Measurements from ENCODE around the gene WDR81. TPM values are rescaled to one million over a fixed set of nuclear protein-coding genes. Genes with fewer than 3 reads are reported as not detected.
"Not testable (repeated sequence)": the region's sequence is repeated elsewhere in the genome, so short reads cannot be mapped to it uniquely, and the experiment has no call there.

Gene WDR81
- total RNA-seq, 2 experiments from 2014 or later: 24.8 to 25.0 TPM

GRCh38 chr17:1735834-1736347 is 11.4 kb downstream of the WDR81 start:
- Mint-ChIP-seq H3K4me3 (no peak overlapping the region), H3K27me3 (no peaks in the 10 kb centered on the region), H3K27ac (no peak overlapping the region), H3K4me1 (ENCODE audit: low read depth) (peaks cover 13% of the 10 kb centered on the region), H3K36me3 (ENCODE audit: low read depth) (peaks cover 29% of the 10 kb centered on the region), H3K9me3 (no peaks in the 10 kb centered on the region)
- peaks cover 56% of the 10 kb centered on the region for H3K36me3 ChIP-seq (ENCODE audit: insufficient read depth, low read length)
- intact Hi-C loops (cut with DNase I, micrococcal nuclease): no loop called here
- H3K9me3 ChIP-seq (ENCODE audit: control insufficient read depth in 1 of 2, insufficient read depth in 1 of 2, low read length in 2 of 2): no peaks in the 10 kb centered on the region
- ChIA-PET CTCF (no interaction called here), POLR2A (no interaction called here)
- no peak overlapping the region for H3K4me3 ChIP-seq (ENCODE audit: low read length)
- ATAC-seq (ENCODE audit: poor library complexity) (no peak), DNase-seq (no peak)
- H3K27ac ChIP-seq (ENCODE audit: low read depth in 1 of 2, low read length in 2 of 2): no peak overlapping the region
- H3K27me3 ChIP-seq (ENCODE audit: control insufficient read depth in 1 of 2, insufficient read depth in 2 of 2, low read length in 2 of 2): no peaks in the 10 kb centered on the region
- H3K4me1 ChIP-seq (ENCODE audit: insufficient read depth, low read length): peaks cover 19% of the 10 kb centered on the region
- TF ChIP-seq CTCF (IDR thresholded peaks at IDR 0.05): no peak

GRCh38 chr17:1736348-1737281 is 12.1 kb downstream of the WDR81 start:
- H3K27ac Mint-ChIP-seq: peak overlapping the region; percentile 68
- DNase-seq (peak in 3 of 14 experiments; percentile 22 to 65 (median 56)), ATAC-seq (ENCODE audit: poor library complexity) (peak; percentile 52)
- intact Hi-C loops (cut with DNase I, micrococcal nuclease): no loop called here
- POLR2A ChIA-PET: interaction anchor here (0.6 to 1.4 kb wide), 2 partner anchors 20 to 757 kb away, joined by 3 read pairs; partner anchors contain the start of gene NXN
- H3K4me1 Mint-ChIP-seq (ENCODE audit: low read depth): peaks cover 13% of the 10 kb centered on the region
- peaks cover 29% of the 10 kb centered on the region for H3K36me3 Mint-ChIP-seq (ENCODE audit: low read depth)
- peak overlapping the region; percentile 30 for H3K4me3 Mint-ChIP-seq
- Histone ChIP-seq H3K9me3 (ENCODE audit: control insufficient read depth in 1 of 2, insufficient read depth in 1 of 2, low read length in 2 of 2) (no peaks in the 10 kb centered on the region), H3K4me1 (ENCODE audit: insufficient read depth, low read length) (peaks cover 19% of the 10 kb centered on the region), H3K27ac (ENCODE audit: low read depth in 1 of 2, low read length in 2 of 2) (no peak overlapping the region), H3K36me3 (ENCODE audit: insufficient read depth, low read length) (peaks cover 49% of the 10 kb centered on the region), H3K4me3 (ENCODE audit: low read length) (no peak overlapping the region), H3K27me3 (ENCODE audit: control insufficient read depth in 1 of 2, insufficient read depth in 2 of 2, low read length in 2 of 2) (no peaks in the 10 kb centered on the region)
- TF ChIP-seq CTCF (IDR thresholded peaks at IDR 0.05): no peak
- CTCF ChIA-PET: no interaction called here
- no peaks in the 10 kb centered on the region for H3K9me3 Mint-ChIP-seq
- H3K27me3 Mint-ChIP-seq: no peaks in the 10 kb centered on the region

- no peak overlapping the region for H3K4me3 ChIP-seq (ENCODE audit: low read length)
- Mint-ChIP-seq H3K27ac (no peak overlapping the region), H3K36me3 (ENCODE audit: low read depth) (peaks cover 28% of the 10 kb centered on the region), H3K4me1 (ENCODE audit: low read depth) (peaks cover 13% of the 10 kb centered on the region), H3K4me3 (no peak overlapping the region), H3K9me3 (no peaks in the 10 kb centered on the region), H3K27me3 (no peaks in the 10 kb centered on the region)
- no peak for TF ChIP-seq CTCF (IDR thresholded peaks at IDR 0.05)
- H3K27me3 ChIP-seq (ENCODE audit: control insufficient read depth in 1 of 2, insufficient read depth in 2 of 2, low read length in 2 of 2): no peaks in the 10 kb centered on the region
- peaks cover 46% of the 10 kb centered on the region for H3K36me3 ChIP-seq (ENCODE audit: insufficient read depth, low read length)
- ATAC-seq (ENCODE audit: poor library complexity) (no peak), DNase-seq (no peak)
- peaks cover 19% of the 10 kb centered on the region for H3K4me1 ChIP-seq (ENCODE audit: insufficient read depth, low read length)
- ChIA-PET POLR2A (interaction anchor here (1.4 kb wide), 1 partner anchor 21 kb away, joined by 3 read pairs; no protein-coding TSS in a partner anchor), CTCF (no interaction called here)
- intact Hi-C loops (cut with DNase I, micrococcal nuclease): no loop called here
- no peaks in the 10 kb centered on the region for H3K9me3 ChIP-seq (ENCODE audit: control insufficient read depth in 1 of 2, insufficient read depth in 1 of 2, low read length in 2 of 2)
- H3K27ac ChIP-seq (ENCODE audit: low read depth in 1 of 2, low read length in 2 of 2): no peak overlapping the region
Observed at GRCh38 chr17:1737531-1738291, 13.2 kb downstream of the WDR81 start.

- CTCF ChIA-PET: interaction anchor here (1.3 kb wide), 1 partner anchor 15 kb away, joined by 3 read pairs; no protein-coding TSS in a partner anchor
- intact Hi-C loops (cut with DNase I, micrococcal nuclease); H3K27me3 ChIP-seq (ENCODE audit: control insufficient read depth in 1 of 2, insufficient read depth in 2 of 2, low read length in 2 of 2); H3K27ac Mint-ChIP-seq; H3K4me3 Mint-ChIP-seq; H3K4me1 Mint-ChIP-seq (ENCODE audit: low read depth); H3K4me3 ChIP-seq (ENCODE audit: low read length); DNase-seq; H3K36me3 Mint-ChIP-seq (ENCODE audit: low read depth); H3K9me3 Mint-ChIP-seq; ATAC-seq (ENCODE audit: poor library complexity); POLR2A ChIA-PET; H3K4me1 ChIP-seq (ENCODE audit: insufficient read depth, low read length); H3K27me3 Mint-ChIP-seq; H3K9me3 ChIP-seq (ENCODE audit: control insufficient read depth in 1 of 2, insufficient read depth in 1 of 2, low read length in 2 of 2); H3K27ac ChIP-seq (ENCODE audit: low read depth in 1 of 2, low read length in 2 of 2): not testable (repeated sequence)
- peaks cover 11% of the 10 kb centered on the region for H3K36me3 ChIP-seq (ENCODE audit: insufficient read depth, low read length)
Observed at GRCh38 chr17:1741899-1742298, 17.4 kb downstream of the WDR81 start.
